IMR-90 (cell line): ENCODE measurements around the gene NR1H4. TPM values are rescaled to one million over a fixed set of nuclear protein-coding genes. Genes with fewer than 3 reads are reported as not detected.

Experiments
- ATAC-seq: fragments of 200-7000 bp; cut with Tn5 transposase; 2 replicates; pipeline ENCODE4 v1.9.1; 2020; ENCODE audit warnings: low read depth, mild to moderate bottlenecking, moderate library complexity
- BruUV-seq: library from RNA; stranded (reverse); fragments of 400-500 nt; replicated peaks from 2 replicates; lab custom pipeline; 2021; lab: Mats Ljungman, UMichigan
- CTCF ChIA-PET: fragments of 300-600 bp; formaldehyde crosslinking; extraction: SDS; loops from one replicate; lab custom pipeline; 2021; ENCODE audit warnings: antibody characterized with exemption; lab: Yijun Ruan, JAX
- POLR2A ChIA-PET: fragments of 300-600 bp; sonication (Branson Sonifier 250); formaldehyde crosslinking; loops from one replicate; lab custom pipeline; 2022; ENCODE audit warnings: antibody characterized with exemption; ENCODE audit not compliant: unreplicated experiment; lab: Charles Lee
- DNase-seq: peaks from one replicate; pipeline ENCODE4 v3.0.0; 2013
- H2AFZ ChIP-seq: replicated peaks from 2 replicates; pipeline ENCODE3; 2013; ENCODE audit warnings: low read length, mild to moderate bottlenecking; ENCODE audit not compliant: poor library complexity
- H2AK5ac ChIP-seq: 2 replicates; pipeline ENCODE4 v1.6.1; 2013; ENCODE audit warnings: low read depth, low read length, inconsistent platforms
- H2AK9ac ChIP-seq: replicated peaks from 2 replicates; pipeline ENCODE3; 2013; ENCODE audit warnings: mild to moderate bottlenecking, low read depth, low read length, moderate library complexity; ENCODE audit not compliant: poor library complexity
- H2BK120ac ChIP-seq: 2 replicates; pipeline ENCODE4 v1.6.1; 2013; ENCODE audit warnings: low read depth, low read length, inconsistent platforms
- H2BK15ac ChIP-seq: 3 replicates; pipeline ENCODE4 v1.6.1; 2013; ENCODE audit warnings: low read depth, low read length, inconsistent platforms
- H2BK20ac ChIP-seq: 2 replicates; pipeline ENCODE4 v1.6.1; 2013; ENCODE audit warnings: low read depth, mild to moderate bottlenecking, inconsistent platforms, low read length, moderate library complexity
- H2BK5ac ChIP-seq: 2 replicates; pipeline ENCODE4 v1.6.1; 2013; ENCODE audit warnings: mild to moderate bottlenecking, low read depth, low read length, inconsistent platforms; ENCODE audit not compliant: poor library complexity, severe bottlenecking
- H3K14ac ChIP-seq: replicated peaks from 2 replicates; pipeline ENCODE4 v1.6.1; 2013; ENCODE audit warnings: low read depth, low read length, inconsistent platforms
- H3K18ac ChIP-seq: 2 replicates; pipeline ENCODE4 v1.6.1; 2013; ENCODE audit warnings: low read depth, low read length, control low read depth
- H3K23ac ChIP-seq: 2 replicates; pipeline ENCODE4 v1.6.1; 2013; ENCODE audit warnings: low read depth, low read length, inconsistent platforms
- H3K27ac ChIP-seq: 2 replicates; pipeline ENCODE4 v1.5.1; 2013; ENCODE audit warnings: mild to moderate bottlenecking, control low read depth, low read length; ENCODE audit not compliant: insufficient read depth
- H3K27me3 ChIP-seq: 2 replicates; pipeline ENCODE4 v1.6.1; 2013; ENCODE audit warnings: low read length; ENCODE audit not compliant: control insufficient read depth, insufficient read depth
- H3K36me3 ChIP-seq: 2 replicates; pipeline ENCODE4 v1.6.1; 2013; ENCODE audit warnings: low read length, mixed read lengths; ENCODE audit not compliant: control insufficient read depth, insufficient read depth
- H3K4ac ChIP-seq: 2 replicates; pipeline ENCODE4 v1.6.1; 2013; ENCODE audit warnings: low read depth, low read length, inconsistent platforms
- H3K4me1 ChIP-seq: 2 replicates; pipeline ENCODE4 v1.6.1; 2013; ENCODE audit warnings: low read length, mixed read lengths; ENCODE audit not compliant: control insufficient read depth, insufficient read depth
- H3K4me2 ChIP-seq: 2 replicates; pipeline ENCODE4 v1.6.1; 2013; ENCODE audit warnings: low read depth, mild to moderate bottlenecking, control low read depth, low read length, moderate library complexity
- H3K4me3 ChIP-seq: 2 replicates; pipeline ENCODE4 v1.5.1; 2013; ENCODE audit warnings: low read depth, mild to moderate bottlenecking, control low read depth, low read length, moderate library complexity; ENCODE audit not compliant: insufficient read depth
- H3K56ac ChIP-seq: 2 replicates; pipeline ENCODE4 v1.6.1; 2013; ENCODE audit warnings: low read length, inconsistent platforms; ENCODE audit not compliant: insufficient read depth; ENCODE audit errors: extremely low read depth
- H3K79me1 ChIP-seq, 2 experiments: 2 replicates each; pipeline ENCODE4 v1.6.1; 2013; ENCODE audit warnings: low read length in 2 of 2, inconsistent platforms in 1 of 2, low read depth in 1 of 2
- H3K9ac ChIP-seq: 2 replicates; pipeline ENCODE4 v1.6.1; 2013; ENCODE audit warnings: low read depth, low read length, control low read depth
- H3K9me1 ChIP-seq: 2 replicates; pipeline ENCODE4 v1.6.1; 2013; ENCODE audit warnings: low read length, inconsistent platforms; ENCODE audit not compliant: insufficient read depth
- H3K9me3 ChIP-seq: 2 replicates; pipeline ENCODE4 v1.6.1; 2013; ENCODE audit warnings: low read length; ENCODE audit not compliant: control insufficient read depth, insufficient read depth
- H4K20me1 ChIP-seq: 2 replicates; pipeline ENCODE4 v1.6.1; 2013; ENCODE audit warnings: low read length, inconsistent platforms; ENCODE audit not compliant: insufficient read depth
- H4K5ac ChIP-seq: 2 replicates; pipeline ENCODE4 v1.6.1; 2013; ENCODE audit warnings: mild to moderate bottlenecking, low read depth, low read length, control low read depth
- H4K8ac ChIP-seq, 2 experiments: 2 replicates each; pipeline ENCODE4 v1.6.1; 2013; ENCODE audit warnings: low read depth in 2 of 2, low read length in 2 of 2, control low read depth in 1 of 2, inconsistent platforms in 1 of 2
- H4K91ac ChIP-seq: 2 replicates; pipeline ENCODE4 v1.6.1; 2013; ENCODE audit warnings: low read depth, low read length, inconsistent platforms; ENCODE audit not compliant: insufficient read depth
- BHLHE40 ChIP-seq: fragments of 150-350 bp; IDR thresholded peaks from 2 replicates; pipeline ENCODE4 v1.6.1; 2016; ENCODE audit warnings: mild to moderate bottlenecking, low read depth, low read length
- CHD1 ChIP-seq: IDR thresholded peaks from 2 replicates; pipeline ENCODE4 v1.6.1; 2012; ENCODE audit warnings: low read depth, low read length, improper control_type of control experiment
- MAFK ChIP-seq: IDR thresholded peaks from 2 replicates; pipeline ENCODE4 v1.6.1; 2012; ENCODE audit warnings: low read depth, low read length, improper control_type of control experiment
- NFE2L2 ChIP-seq: fragments of 150-350 bp; IDR thresholded peaks from 2 replicates; pipeline ENCODE4 v1.6.1; 2016; ENCODE audit warnings: low read depth, mild to moderate bottlenecking, low read length
- POLR2A ChIP-seq: IDR thresholded peaks from 2 replicates; pipeline ENCODE4 v1.6.1; 2012; ENCODE audit warnings: mild to moderate bottlenecking, low read depth, low read length
- RCOR1 ChIP-seq: IDR thresholded peaks from 2 replicates; pipeline ENCODE4 v1.6.1; 2012; ENCODE audit warnings: mild to moderate bottlenecking, low read length, improper control_type of control experiment; ENCODE audit not compliant: insufficient replicate concordance
- RFX5 ChIP-seq: IDR thresholded peaks from 2 replicates; pipeline ENCODE4 v1.8.0; 2012; ENCODE audit warnings: low read depth, mild to moderate bottlenecking, low read length, moderate library complexity
- WGBS, 2 experiments: methylation state at CpG; one replicate each; pipeline versions ENCODE4 v1.1.5 to v1.1.7; 2013; ENCODE audit warnings: missing lambda C conversion rate in 2 of 2; ENCODE audit not compliant: insufficient read length in 1 of 2; ENCODE audit errors: extremely low coverage in 2 of 2; 5-methylcytosine and 5-hydroxymethylcytosine counted together
- dilution Hi-C: fragments of 300-500 bp; cut with HindIII; formaldehyde crosslinking; loops from one replicate; pipeline ENCODE4 v1.14.3; 2018; ENCODE audit warnings: low sequenced_read_pairs; ENCODE audit not compliant: unreplicated experiment
- in situ Hi-C: fragments of 300-500 bp; cut with MboI; formaldehyde crosslinking; loops from 3 replicates; pipeline ENCODE4 v1.14.3; 2019; ENCODE audit warnings: low sequenced_read_pairs, inconsistent platforms, mixed read lengths
- intact Hi-C: fragments of 100-400 bp; cut with micrococcal nuclease; formaldehyde crosslinking; loops from 2 replicates; pipeline ENCODE4 v1.10.0; 2022
- polyA plus RNA-seq, 3 experiments: library from polyadenylated mRNA; depleted of rRNA; stranded (reverse); fragments of >200 nt; gene quantifications; 2 replicates each; pipeline ENCODE4 v1.2.3, GENCODE V29; 2012; ENCODE audit warnings: low replicate concordance in 1 of 3
- total RNA-seq: library from RNA; depleted of rRNA; stranded (reverse); fragments of >200 nt; gene quantifications from 2 replicates; pipeline ENCODE4 v1.2.3, GENCODE V29; 2012
- TF ChIP-seq, protein P1 (sequence below): conservative IDR thresholded peaks from 2 replicates; pipeline ENCODE4 v1.5.1; 2012; ENCODE audit warnings: mild to moderate bottlenecking, low read depth, low read length, improper control_type of control experiment

The NR1H4 gene
- total and polyA plus RNA-seq, 2 of the 4 experiments (the other 2 are of a cell fraction) = not detected

DNA sequence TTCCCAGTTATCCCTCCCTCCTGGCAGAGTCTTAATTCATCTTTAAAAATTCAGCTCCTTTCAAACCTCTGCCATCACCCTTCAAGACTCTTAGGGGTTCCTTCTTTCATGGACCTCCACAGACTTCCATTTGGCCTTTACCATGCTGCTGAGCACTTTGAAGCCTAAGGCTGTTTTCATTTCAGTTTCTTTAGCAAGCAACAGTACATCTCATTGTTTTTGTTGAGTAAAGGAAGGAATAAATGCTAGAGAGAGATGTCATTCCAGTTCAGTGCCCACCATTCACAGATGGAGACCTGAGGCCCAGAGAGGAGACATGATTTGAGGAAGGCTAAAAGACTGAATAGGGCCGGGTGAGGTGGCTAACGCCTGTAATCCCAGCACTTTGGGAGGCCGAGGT is 98.5 kb downstream of the NR1H4 start:
- H3K18ac ChIP-seq = no peak overlapping the region
- no peak for DNase-seq
- H3K14ac ChIP-seq = no peak overlapping the region
- H4K91ac ChIP-seq = no peak overlapping the region
- H4K20me1 ChIP-seq = no peaks in the 10 kb centered on the region
- H3K4ac ChIP-seq = no peak overlapping the region
- H3K9ac ChIP-seq = no peak overlapping the region
- H2BK120ac ChIP-seq = no peak overlapping the region
- no peaks in the 10 kb centered on the region for H3K9me3 ChIP-seq
- H2BK15ac ChIP-seq = no peak overlapping the region
- H3K27me3 ChIP-seq = no peaks in the 10 kb centered on the region
- H2AK9ac ChIP-seq = no peak overlapping the region
- dilution Hi-C loops = no loop called here
- CTCF ChIA-PET = no interaction called here
- no peak for TF ChIP-seq NFE2L2
- TF ChIP-seq RCOR1 = no peak
- no peak for TF ChIP-seq MAFK
- no peak for TF ChIP-seq CHD1
- TF ChIP-seq, protein P1, sequence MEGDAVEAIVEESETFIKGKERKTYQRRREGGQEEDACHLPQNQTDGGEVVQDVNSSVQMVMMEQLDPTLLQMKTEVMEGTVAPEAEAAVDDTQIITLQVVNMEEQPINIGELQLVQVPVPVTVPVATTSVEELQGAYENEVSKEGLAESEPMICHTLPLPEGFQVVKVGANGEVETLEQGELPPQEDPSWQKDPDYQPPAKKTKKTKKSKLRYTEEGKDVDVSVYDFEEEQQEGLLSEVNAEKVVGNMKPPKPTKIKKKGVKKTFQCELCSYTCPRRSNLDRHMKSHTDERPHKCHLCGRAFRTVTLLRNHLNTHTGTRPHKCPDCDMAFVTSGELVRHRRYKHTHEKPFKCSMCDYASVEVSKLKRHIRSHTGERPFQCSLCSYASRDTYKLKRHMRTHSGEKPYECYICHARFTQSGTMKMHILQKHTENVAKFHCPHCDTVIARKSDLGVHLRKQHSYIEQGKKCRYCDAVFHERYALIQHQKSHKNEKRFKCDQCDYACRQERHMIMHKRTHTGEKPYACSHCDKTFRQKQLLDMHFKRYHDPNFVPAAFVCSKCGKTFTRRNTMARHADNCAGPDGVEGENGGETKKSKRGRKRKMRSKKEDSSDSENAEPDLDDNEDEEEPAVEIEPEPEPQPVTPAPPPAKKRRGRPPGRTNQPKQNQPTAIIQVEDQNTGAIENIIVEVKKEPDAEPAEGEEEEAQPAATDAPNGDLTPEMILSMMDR = no peak
- no peak for TF ChIP-seq RFX5
- TF ChIP-seq BHLHE40 = no peak
- TF ChIP-seq POLR2A = no peak
- no CpG with 5 or more reads among the region's 3 CpGs for WGBS, 2 experiments
- no peak overlapping the region for H4K8ac ChIP-seq
- peaks cover 2% of the 10 kb centered on the region; the same call in 1 of the 2 replicates for H3K4me1 ChIP-seq
- in situ Hi-C loops = no loop called here
- peaks cover 4 to 6% of the 10 kb centered on the region in 2 experiments; a peak in 1 of 4 replicates for H3K79me1 ChIP-seq
- no peak overlapping the region for H3K56ac ChIP-seq
- no peak overlapping the region for H3K4me2 ChIP-seq
- H3K9me1 ChIP-seq = no peaks in the 10 kb centered on the region
- H2BK5ac ChIP-seq = no peak overlapping the region
- no TSS peak for BruUV-seq
- no peak overlapping the region for H2AK5ac ChIP-seq
- POLR2A ChIA-PET = no interaction called here
- no peak overlapping the region for H2AFZ ChIP-seq
- no peak for ATAC-seq
- no peak overlapping the region for H3K23ac ChIP-seq
- intact Hi-C loops = loop anchor here (5.0 kb wide), 1 partner anchor 160 kb away; no protein-coding TSS in a partner anchor
- H4K5ac ChIP-seq = no peak overlapping the region
- no peak overlapping the region for H3K27ac ChIP-seq
- H3K36me3 ChIP-seq = no peaks in the 10 kb centered on the region
- H3K4me3 ChIP-seq = no peak overlapping the region
- H2BK20ac ChIP-seq = no peak overlapping the region
